HepG2 (cell line): ENCODE measurements around the gene ITCH. TPM values are rescaled to one million over a fixed set of nuclear protein-coding genes. Genes with fewer than 3 reads are reported as not detected.
"Not testable (repeated sequence)": the region's sequence is repeated elsewhere in the genome, so short reads cannot be mapped to it uniquely, and the experiment has no call there.

Experiments used
- ATAC-seq: fragments of 200-7000 bp; cut with Tn5 transposase; 3 replicates; pipeline ENCODE4 v1.9.1; 2020; ENCODE audit warnings: mild to moderate bottlenecking, moderate library complexity
- BruUV-seq: library from RNA; stranded (reverse); fragments of 400-500 nt; replicated peaks from 2 replicates; lab custom pipeline; 2021; lab: Mats Ljungman, UMichigan
- CTCF ChIA-PET: fragments of 300-600 bp; formaldehyde crosslinking; extraction: SDS; loops from one replicate; lab custom pipeline; 2021; ENCODE audit warnings: low total read pairs, inconsistent platforms, low intra/inter-chr PET ratio; lab: Yijun Ruan, JAX
- POLR2A ChIA-PET: fragments of 350-600 bp; sonication (Branson Sonifier 250); formaldehyde crosslinking; loops from one replicate; lab custom pipeline; 2020; ENCODE audit warnings: antibody characterized with exemption, inconsistent platforms; lab: Yijun Ruan, JAX
- DNase-seq: peaks from one replicate; pipeline ENCODE4 v3.0.0-alpha.2; 2015; ENCODE audit warnings: low spot score
- FAIRE-seq: peaks from 3 replicates; lab custom pipeline; 2011; peaks lifted over from hg19 to GRCh38; lab: Jason Lieb, UNC
- H2AFZ ChIP-seq: one replicate; pipeline ENCODE4 v1.6.1; 2011; ENCODE audit warnings: low read length, inconsistent platforms
- H3K27ac ChIP-seq: fragments of 300-600 bp; 3 replicates; pipeline ENCODE4 v1.8.0; 2011; ENCODE audit warnings: mixed run types, mild to moderate bottlenecking, mixed read lengths, low read length, inconsistent platforms; ENCODE audit not compliant: insufficient read depth; ENCODE audit errors: extremely low read length
- H3K27me3 ChIP-seq, 2 experiments: fragments of 200-600 bp in 1 of 2; 2 replicates in 1 of 2; 3 replicates in 1 of 2; pipeline versions ENCODE4 v1.6.0 to v1.8.0; 2011; ENCODE audit warnings: low read length in 2 of 2, mild to moderate bottlenecking in 2 of 2, moderate library complexity in 2 of 2, inconsistent platforms in 1 of 2; ENCODE audit not compliant: insufficient read depth in 2 of 2, control insufficient read depth in 1 of 2
- H3K36me3 ChIP-seq, 2 experiments: fragments of 200-600 bp in 1 of 2; replicated peaks in 1 of 2; 2 replicates in 1 of 2; 3 replicates in 1 of 2; pipeline versions ENCODE4 v1.5.1 to v1.8.0; 2011; ENCODE audit warnings: low read length in 2 of 2, inconsistent platforms in 1 of 2; ENCODE audit not compliant: insufficient read depth in 2 of 2, control insufficient read depth in 1 of 2
- H3K4me1 ChIP-seq: 2 replicates; pipeline ENCODE4 v1.5.1; 2012; ENCODE audit warnings: low read length, inconsistent platforms; ENCODE audit not compliant: insufficient read depth
- H3K4me2 ChIP-seq: 2 replicates; pipeline ENCODE4 v1.6.0; 2011; ENCODE audit warnings: low read depth, low read length, inconsistent platforms
- H3K4me3 ChIP-seq, 3 experiments: fragments of 200-600 bp in 1 of 3; sonication (generic), shearing (Covaris generic) in 1 of 3; replicated peaks in 1 of 3; 2 replicates each; pipeline ENCODE4 v1.5.1; 2011 to 2016; ENCODE audit warnings: low read length in 3 of 3, inconsistent platforms in 2 of 3, low read depth in 2 of 3, mild to moderate bottlenecking in 2 of 3, control low read depth in 1 of 3, mixed read lengths in 1 of 3; ENCODE audit not compliant: insufficient read depth in 1 of 3
- H3K79me2 ChIP-seq: one replicate; pipeline ENCODE4 v1.6.1; 2011; ENCODE audit warnings: low read length, inconsistent platforms; ENCODE audit not compliant: insufficient read depth
- H3K9ac ChIP-seq: 2 replicates; pipeline ENCODE4 v1.6.0; 2011; ENCODE audit warnings: mild to moderate bottlenecking, low read depth, low read length, inconsistent platforms; ENCODE audit not compliant: insufficient read depth
- H3K9me3 ChIP-seq: 2 replicates; pipeline ENCODE4 v1.5.1; 2012; ENCODE audit warnings: mild to moderate bottlenecking, low read length
- H4K20me1 ChIP-seq: 2 replicates; pipeline ENCODE4 v1.6.0; 2011; ENCODE audit warnings: inconsistent platforms, mild to moderate bottlenecking, low read length, moderate library complexity; ENCODE audit not compliant: insufficient read depth
- ADNP ChIP-seq: sonication (generic); formaldehyde crosslinking; IDR thresholded peaks from 2 replicates; pipeline ENCODE4 v1.4.0; 2020; ENCODE audit warnings: missing genetic modification reagents
- CEBPG ChIP-seq: IDR thresholded peaks from 2 replicates; pipeline ENCODE4 v1.6.1; 2016
- DMTF1 ChIP-seq: sonication (generic); formaldehyde crosslinking; IDR thresholded peaks from 2 replicates; pipeline ENCODE4 v1.4.0; 2020; ENCODE audit warnings: mild to moderate bottlenecking, missing genetic modification reagents
- EEA1 ChIP-seq: sonication (generic); formaldehyde crosslinking; IDR thresholded peaks from 2 replicates; pipeline ENCODE4 v1.5.1; 2020; ENCODE audit warnings: mild to moderate bottlenecking, missing genetic modification reagents, borderline replicate concordance
- KDM5A ChIP-seq: fragments of 200-600 bp; sonication (generic); IDR thresholded peaks from 2 replicates; pipeline ENCODE4 v1.7.0; 2018; ENCODE audit warnings: antibody characterized with exemption, mild to moderate bottlenecking, low read length, borderline replicate concordance
- MAFF ChIP-seq: IDR thresholded peaks from 2 replicates; pipeline ENCODE4 v1.6.1; 2011; ENCODE audit warnings: low read depth, low read length, improper control_type of control experiment
- MTF2 ChIP-seq: sonication (generic); formaldehyde crosslinking; IDR thresholded peaks from 2 replicates; pipeline ENCODE4 v1.5.0; 2020; ENCODE audit warnings: missing genetic modification reagents, borderline replicate concordance
- NR2C2 ChIP-seq: sonication (generic); formaldehyde crosslinking; IDR thresholded peaks from 2 replicates; pipeline ENCODE4 v1.4.0; 2020; ENCODE audit warnings: missing genetic modification reagents, mild to moderate bottlenecking, moderate library complexity, borderline replicate concordance
- NR3C1 ChIP-seq: sonication (generic); formaldehyde crosslinking; IDR thresholded peaks from 2 replicates; pipeline ENCODE4 v1.4.0; 2020; ENCODE audit warnings: missing genetic modification reagents
- SP140L ChIP-seq: sonication (generic); formaldehyde crosslinking; IDR thresholded peaks from 2 replicates; pipeline ENCODE4 v1.4.0; 2020; ENCODE audit warnings: missing genetic modification reagents, borderline replicate concordance
- ZMYM3 ChIP-seq: sonication (generic); formaldehyde crosslinking; IDR thresholded peaks from 2 replicates; pipeline ENCODE4 v1.5.1; 2020; ENCODE audit warnings: mild to moderate bottlenecking, missing genetic modification reagents
- ZNF121 ChIP-seq: sonication (generic); formaldehyde crosslinking; IDR thresholded peaks from 2 replicates; pipeline ENCODE4 v1.5.0; 2020; ENCODE audit warnings: mild to moderate bottlenecking, missing genetic modification reagents
- ZNF264 ChIP-seq: sonication (generic); formaldehyde crosslinking; IDR thresholded peaks from 2 replicates; pipeline ENCODE4 v1.4.0; 2020; ENCODE audit warnings: missing genetic modification reagents
- ZNF770 ChIP-seq: sonication (generic); formaldehyde crosslinking; IDR thresholded peaks from 2 replicates; pipeline ENCODE4 v1.5.0; 2020; ENCODE audit warnings: mild to moderate bottlenecking, missing genetic modification reagents
- WGBS: methylation state at CpG from one replicate; pipeline ENCODE4 v1.1.6; 2017; ENCODE audit warnings: low lambda C conversion rate; 5-methylcytosine and 5-hydroxymethylcytosine counted together
- in situ Hi-C: cut with HindIII; loops from 2 replicates; pipeline ENCODE4 v1.10.0; 2017; ENCODE audit warnings: low pct_unique_long_range_greater_than_20kb; ENCODE audit not compliant: extremely low pct_ligation_motif_present
- intact Hi-C: fragments of 100-400 bp; cut with micrococcal nuclease; formaldehyde crosslinking; loops from one replicate; pipeline ENCODE4 v1.10.0; 2022; ENCODE audit not compliant: unreplicated experiment
- polyA plus RNA-seq, 8 experiments: library from polyadenylated mRNA; depleted of rRNA in 3 of 8; stranded (reverse) in 7 of 8; unstranded in 1 of 8; fragments of >200 nt; fragmentation: Illumina TruSeq in 4 of 8; extraction: Trizol in 4 of 8; gene quantifications; 2 replicates each; pipeline versions ENCODE4 v1.2.1 to v1.2.3, GENCODE V29; 2011 to 2016; ENCODE audit warnings: low read depth in 4 of 8, missing spikeins in 1 of 8, mixed read lengths in 1 of 8; ENCODE audit not compliant: insufficient read depth in 1 of 8
- total RNA-seq, 5 experiments: library from RNA; depleted of rRNA; stranded (reverse); fragments of >200 nt; fragmentation: Illumina TruSeq; extraction: Trizol; gene quantifications; 2 replicates each; pipeline ENCODE4 v1.2.3, GENCODE V29; 2016; ENCODE audit warnings: low read depth in 1 of 5
- TF ChIP-seq, protein P1 (sequence below): sonication (generic); formaldehyde crosslinking; IDR thresholded peaks from 2 replicates; pipeline ENCODE4 v1.4.0; 2020; ENCODE audit warnings: missing genetic modification reagents

The ITCH gene
- total and polyA plus RNA-seq, 2 of the 13 experiments (the other 11 are each of a cell fraction or from before 2014, with no cell fraction given): 20.5 to 112 TPM

DNA sequence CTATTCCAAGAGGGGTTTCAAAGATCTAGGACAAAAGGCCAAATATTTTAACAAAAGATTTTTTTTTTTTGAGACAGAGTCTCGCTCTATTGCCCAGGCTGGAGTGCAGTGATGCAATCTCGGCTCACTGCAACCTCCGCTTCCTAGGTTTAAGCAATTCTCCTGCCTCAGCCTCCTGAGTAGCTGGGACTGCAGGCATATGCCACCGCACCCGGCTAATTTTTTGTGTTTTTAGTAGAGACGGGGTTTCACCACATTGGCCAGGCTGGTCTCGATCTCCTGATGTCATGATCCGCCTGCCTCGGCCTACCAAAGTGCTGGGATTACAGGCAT lies 16.6 kb upstream of the ITCH start:
- ATAC-seq, H3K9me3 ChIP-seq, H3K36me3 ChIP-seq, FAIRE-seq, in situ Hi-C loops, H4K20me1 ChIP-seq, H3K27me3 ChIP-seq, H3K9ac ChIP-seq, DNase-seq, H3K79me2 ChIP-seq, CTCF ChIA-PET, H2AFZ ChIP-seq, H3K4me3 ChIP-seq, BruUV-seq, H3K27ac ChIP-seq, H3K4me2 ChIP-seq: not testable (repeated sequence)
- H3K4me1 ChIP-seq: peaks cover 63% of the 10 kb centered on the region
- POLR2A ChIA-PET: interaction anchor here (4.5 kb wide), 1 partner anchor 16 kb away, joined by 46 read pairs; the partner anchor contains the start of gene ITCH
- TF ChIP-seq CEBPG (CRISPR knock-in tag) (peak; percentile 81), ZMYM3 (CRISPR knock-in tag) (0 out of 2 replicates have a peak, but pooled peaks have one; percentile 37), ZNF121 (CRISPR knock-in tag) (peak; percentile 95), ZNF770 (CRISPR knock-in tag) (peak; percentile 83; the same call in 1 of the 2 replicates)
- TF ChIP-seq, protein P1, sequence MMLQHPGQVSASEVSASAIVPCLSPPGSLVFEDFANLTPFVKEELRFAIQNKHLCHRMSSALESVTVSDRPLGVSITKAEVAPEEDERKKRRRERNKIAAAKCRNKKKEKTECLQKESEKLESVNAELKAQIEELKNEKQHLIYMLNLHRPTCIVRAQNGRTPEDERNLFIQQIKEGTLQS (CRISPR knock-in tag): 0 out of 2 replicates have a peak, but pooled peaks have one; percentile 30
- TF ChIP-seq, all 625 proteins: peak for 5; not testable (repeated sequence) for 620
- WGBS: 71% methylated on average over 9 of the region's 9 CpGs
- intact Hi-C loops: not testable (repeated sequence)

- WGBS: 62% methylated on average over 4 of the region's 4 CpGs
- Histone ChIP-seq H3K79me2 (no peaks in the 10 kb centered on the region), H4K20me1 (no peaks in the 10 kb centered on the region), H3K27me3 (peaks cover 0 to 1% of the 10 kb centered on the region in 2 experiments; a peak in 1 of 5 replicates), H2AFZ (no peak overlapping the region), H3K9ac (no peak overlapping the region), H3K27ac (no peak overlapping the region), H3K4me1 (peaks cover 64% of the 10 kb centered on the region), H3K4me3 (no peak overlapping the region), H3K4me2 (no peak overlapping the region), H3K9me3 (no peaks in the 10 kb centered on the region), H3K36me3 (no peaks in the 10 kb centered on the region)
- ATAC-seq: no peak
- intact Hi-C loops (no loop called here), in situ Hi-C loops (no loop called here)
- no peak for DNase-seq
- POLR2A ChIA-PET: interaction anchor here (3.4 kb wide), 1 partner anchor 16 kb away, joined by 14 read pairs; the partner anchor contains the start of gene ITCH
- no TSS peak for BruUV-seq
- FAIRE-seq: no peak
- CTCF ChIA-PET: no interaction called here
- TF ChIP-seq KDM5A (no peak), ADNP (CRISPR knock-in tag) (no peak), NR3C1 (CRISPR knock-in tag) (no peak), MAFF (no peak), DMTF1 (CRISPR knock-in tag) (no peak), ZNF264 (CRISPR knock-in tag) (no peak), NR2C2 (CRISPR knock-in tag) (no peak), EEA1 (no peak), MTF2 (no peak), SP140L (CRISPR knock-in tag) (no peak)
Measured at GRCh38 chr20:34347571-34347970, 15.5 kb upstream of the ITCH start.
